Measurements from ENCODE around the gene HLA-DMA. TPM values are rescaled to one million over a fixed set of nuclear protein-coding genes. Genes with fewer than 3 reads are reported as not detected.

The HLA-DMA gene
- total RNA-seq, result 1 to 10 TPM; 6.2 to 7.8 TPM
- polyA plus RNA-seq, result 10 to 100 TPM in 1 of 2 donors, 1 to 10 TPM in 1; 10.0 to 15.1 TPM

GRCh38 chr6:32952817-32953739 is at the start of gene HLA-DMA:
Gene HLA-DMA, minus strand, starts transcription at chr6:32953097. Its CDS starts 61 bp downstream, at chr6:32953036.
- TF ChIP-seq YY1 (IDR thresholded peaks at IDR 0.05), result peak; percentile 36
- TF ChIP-seq HNF4A (conservative IDR thresholded peaks at IDR 0.05), result peak in 1 of 2 donors; percentile 28
- TF ChIP-seq GABPA (IDR thresholded peaks at IDR 0.05 in 1 of 2, conservative IDR thresholded peaks at IDR 0.05 in 1 of 2), result no peak
- TF ChIP-seq SP1 (IDR thresholded peaks at IDR 0.05), result peak; percentile 74
- no peak for TF ChIP-seq ATF3 (IDR thresholded peaks at IDR 0.05)
- TF ChIP-seq, protein P1, sequence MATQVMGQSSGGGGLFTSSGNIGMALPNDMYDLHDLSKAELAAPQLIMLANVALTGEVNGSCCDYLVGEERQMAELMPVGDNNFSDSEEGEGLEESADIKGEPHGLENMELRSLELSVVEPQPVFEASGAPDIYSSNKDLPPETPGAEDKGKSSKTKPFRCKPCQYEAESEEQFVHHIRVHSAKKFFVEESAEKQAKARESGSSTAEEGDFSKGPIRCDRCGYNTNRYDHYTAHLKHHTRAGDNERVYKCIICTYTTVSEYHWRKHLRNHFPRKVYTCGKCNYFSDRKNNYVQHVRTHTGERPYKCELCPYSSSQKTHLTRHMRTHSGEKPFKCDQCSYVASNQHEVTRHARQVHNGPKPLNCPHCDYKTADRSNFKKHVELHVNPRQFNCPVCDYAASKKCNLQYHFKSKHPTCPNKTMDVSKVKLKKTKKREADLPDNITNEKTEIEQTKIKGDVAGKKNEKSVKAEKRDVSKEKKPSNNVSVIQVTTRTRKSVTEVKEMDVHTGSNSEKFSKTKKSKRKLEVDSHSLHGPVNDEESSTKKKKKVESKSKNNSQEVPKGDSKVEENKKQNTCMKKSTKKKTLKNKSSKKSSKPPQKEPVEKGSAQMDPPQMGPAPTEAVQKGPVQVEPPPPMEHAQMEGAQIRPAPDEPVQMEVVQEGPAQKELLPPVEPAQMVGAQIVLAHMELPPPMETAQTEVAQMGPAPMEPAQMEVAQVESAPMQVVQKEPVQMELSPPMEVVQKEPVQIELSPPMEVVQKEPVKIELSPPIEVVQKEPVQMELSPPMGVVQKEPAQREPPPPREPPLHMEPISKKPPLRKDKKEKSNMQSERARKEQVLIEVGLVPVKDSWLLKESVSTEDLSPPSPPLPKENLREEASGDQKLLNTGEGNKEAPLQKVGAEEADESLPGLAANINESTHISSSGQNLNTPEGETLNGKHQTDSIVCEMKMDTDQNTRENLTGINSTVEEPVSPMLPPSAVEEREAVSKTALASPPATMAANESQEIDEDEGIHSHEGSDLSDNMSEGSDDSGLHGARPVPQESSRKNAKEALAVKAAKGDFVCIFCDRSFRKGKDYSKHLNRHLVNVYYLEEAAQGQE (IDR thresholded peaks at IDR 0.05), result peak; percentile 42
- TF ChIP-seq EGR1 (IDR thresholded peaks at IDR 0.05; ENCODE audit: low read depth in 2 of 2), result peak in 1 of 2 donors; percentile 28
- TF ChIP-seq MAX (IDR thresholded peaks at IDR 0.05), result peak; percentile 43
- peak; percentile 68 to 74 for TF ChIP-seq RXRA (IDR thresholded peaks at IDR 0.05)
- TF ChIP-seq RAD21 (IDR thresholded peaks at IDR 0.05), result peak; percentile 78 to 83
- no peak for TF ChIP-seq FOXA2 (IDR thresholded peaks at IDR 0.05)
- TF ChIP-seq, protein P2, sequence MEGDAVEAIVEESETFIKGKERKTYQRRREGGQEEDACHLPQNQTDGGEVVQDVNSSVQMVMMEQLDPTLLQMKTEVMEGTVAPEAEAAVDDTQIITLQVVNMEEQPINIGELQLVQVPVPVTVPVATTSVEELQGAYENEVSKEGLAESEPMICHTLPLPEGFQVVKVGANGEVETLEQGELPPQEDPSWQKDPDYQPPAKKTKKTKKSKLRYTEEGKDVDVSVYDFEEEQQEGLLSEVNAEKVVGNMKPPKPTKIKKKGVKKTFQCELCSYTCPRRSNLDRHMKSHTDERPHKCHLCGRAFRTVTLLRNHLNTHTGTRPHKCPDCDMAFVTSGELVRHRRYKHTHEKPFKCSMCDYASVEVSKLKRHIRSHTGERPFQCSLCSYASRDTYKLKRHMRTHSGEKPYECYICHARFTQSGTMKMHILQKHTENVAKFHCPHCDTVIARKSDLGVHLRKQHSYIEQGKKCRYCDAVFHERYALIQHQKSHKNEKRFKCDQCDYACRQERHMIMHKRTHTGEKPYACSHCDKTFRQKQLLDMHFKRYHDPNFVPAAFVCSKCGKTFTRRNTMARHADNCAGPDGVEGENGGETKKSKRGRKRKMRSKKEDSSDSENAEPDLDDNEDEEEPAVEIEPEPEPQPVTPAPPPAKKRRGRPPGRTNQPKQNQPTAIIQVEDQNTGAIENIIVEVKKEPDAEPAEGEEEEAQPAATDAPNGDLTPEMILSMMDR (IDR thresholded peaks at IDR 0.05; ENCODE audit: low read depth, low read length, missing input control), result peak; percentile 72
- TF ChIP-seq JUND (IDR thresholded peaks at IDR 0.05), result peak in 1 of 2 donors; percentile 12
- TF ChIP-seq TAF1 (conservative IDR thresholded peaks at IDR 0.05), result peak; percentile 46
- no peak for TF ChIP-seq FOXA1 (IDR thresholded peaks at IDR 0.05)
- TF ChIP-seq, protein P3, sequence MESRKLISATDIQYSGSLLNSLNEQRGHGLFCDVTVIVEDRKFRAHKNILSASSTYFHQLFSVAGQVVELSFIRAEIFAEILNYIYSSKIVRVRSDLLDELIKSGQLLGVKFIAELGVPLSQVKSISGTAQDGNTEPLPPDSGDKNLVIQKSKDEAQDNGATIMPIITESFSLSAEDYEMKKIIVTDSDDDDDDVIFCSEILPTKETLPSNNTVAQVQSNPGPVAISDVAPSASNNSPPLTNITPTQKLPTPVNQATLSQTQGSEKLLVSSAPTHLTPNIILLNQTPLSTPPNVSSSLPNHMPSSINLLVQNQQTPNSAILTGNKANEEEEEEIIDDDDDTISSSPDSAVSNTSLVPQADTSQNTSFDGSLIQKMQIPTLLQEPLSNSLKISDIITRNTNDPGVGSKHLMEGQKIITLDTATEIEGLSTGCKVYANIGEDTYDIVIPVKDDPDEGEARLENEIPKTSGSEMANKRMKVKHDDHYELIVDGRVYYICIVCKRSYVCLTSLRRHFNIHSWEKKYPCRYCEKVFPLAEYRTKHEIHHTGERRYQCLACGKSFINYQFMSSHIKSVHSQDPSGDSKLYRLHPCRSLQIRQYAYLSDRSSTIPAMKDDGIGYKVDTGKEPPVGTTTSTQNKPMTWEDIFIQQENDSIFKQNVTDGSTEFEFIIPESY (IDR thresholded peaks at IDR 0.05), result no peak
- no peak for TF ChIP-seq HNF4G (IDR thresholded peaks at IDR 0.05)
- peak; percentile 71 for TF ChIP-seq NR2F2 (IDR thresholded peaks at IDR 0.05)
- no peaks in the 10 kb centered on the region for H3K9me3 ChIP-seq (ENCODE audit: control insufficient read depth in 4 of 4, low read length in 3 of 4)
- no peaks in the 10 kb centered on the region for H3K36me3 ChIP-seq (ENCODE audit: control insufficient read depth in 4 of 4, insufficient read depth in 3 of 4, low read depth in 1 of 4, low read length in 3 of 4)
- H3K27me3 ChIP-seq (ENCODE audit: control insufficient read depth in 4 of 4, insufficient read depth in 4 of 4, low read length in 3 of 4), result no peaks in the 10 kb centered on the region
- H3K27ac ChIP-seq (ENCODE audit: low read depth in 1 of 2, low read length in 2 of 2), result peak within 1 kb of the TSS; percentile 33 to 53
- peak within 1 kb of the TSS; percentile 44 to 56 for H3K9ac ChIP-seq (ENCODE audit: low read depth in 1 of 2, low read length in 2 of 2)
- WGBS, result 41% methylated on average over 10 of the region's 10 CpGs
- H3K4me3 ChIP-seq (ENCODE audit: low read depth in 1 of 3, low read length in 3 of 3), result peak within 1 kb of the TSS in 2 of 3 donors; percentile 27 to 31
- H3K4me1 ChIP-seq (ENCODE audit: control insufficient read depth in 4 of 4, insufficient read depth in 4 of 4, low read length in 3 of 4), result peaks cover 0 to 4% (median 1%) of the 10 kb centered on the region in 4 donors
- peak; percentile 68 for DNase-seq (ENCODE audit: low spot score)

Data from liver (tissue), 9 donors.